NT2/D1 (cell line): ENCODE results near the gene LHFPL5.

ENCODE experiments used
- DNase-seq: peaks from one replicate; pipeline ENCODE4 v3.0.0-alpha.2; 2011; ENCODE audit warnings: low read depth, low spot score
- H3K27me3 ChIP-seq: 2 replicates; pipeline ENCODE4 v1.6.0; 2011; ENCODE audit warnings: mild to moderate bottlenecking; ENCODE audit not compliant: insufficient read length, insufficient read depth
- H3K36me3 ChIP-seq: 2 replicates; pipeline ENCODE4 v1.6.1; 2011; ENCODE audit warnings: mild to moderate bottlenecking, low read length, mixed read lengths; ENCODE audit not compliant: insufficient read depth, insufficient read length
- H3K4me1 ChIP-seq: 2 replicates; pipeline ENCODE4 v1.5.1; 2011; ENCODE audit not compliant: insufficient read depth, insufficient read length
- H3K4me3 ChIP-seq: 2 replicates; pipeline ENCODE4 v1.5.1; 2011; ENCODE audit warnings: low read depth; ENCODE audit not compliant: insufficient read length
- H3K9ac ChIP-seq: 2 replicates; pipeline ENCODE4 v1.6.0; 2011; ENCODE audit warnings: low read depth; ENCODE audit not compliant: insufficient read length
- H3K9me3 ChIP-seq: 2 replicates; pipeline ENCODE4 v1.5.1; 2011; ENCODE audit warnings: mild to moderate bottlenecking, low read length; ENCODE audit not compliant: insufficient read depth
- SUZ12 ChIP-seq: IDR thresholded peaks from 2 replicates; pipeline ENCODE4 v1.6.1; 2011; ENCODE audit not compliant: insufficient read length, insufficient read depth; ENCODE audit errors: extremely low read depth
- YY1 ChIP-seq: IDR thresholded peaks from 2 replicates; pipeline ENCODE4 v1.6.1; 2011; ENCODE audit not compliant: insufficient read length, insufficient read depth
- ZNF274 ChIP-seq: IDR thresholded peaks from 2 replicates; pipeline ENCODE4 v1.6.1; 2011; ENCODE audit warnings: mild to moderate bottlenecking, low read depth, low read length

The LHFPL5 gene

DNA sequence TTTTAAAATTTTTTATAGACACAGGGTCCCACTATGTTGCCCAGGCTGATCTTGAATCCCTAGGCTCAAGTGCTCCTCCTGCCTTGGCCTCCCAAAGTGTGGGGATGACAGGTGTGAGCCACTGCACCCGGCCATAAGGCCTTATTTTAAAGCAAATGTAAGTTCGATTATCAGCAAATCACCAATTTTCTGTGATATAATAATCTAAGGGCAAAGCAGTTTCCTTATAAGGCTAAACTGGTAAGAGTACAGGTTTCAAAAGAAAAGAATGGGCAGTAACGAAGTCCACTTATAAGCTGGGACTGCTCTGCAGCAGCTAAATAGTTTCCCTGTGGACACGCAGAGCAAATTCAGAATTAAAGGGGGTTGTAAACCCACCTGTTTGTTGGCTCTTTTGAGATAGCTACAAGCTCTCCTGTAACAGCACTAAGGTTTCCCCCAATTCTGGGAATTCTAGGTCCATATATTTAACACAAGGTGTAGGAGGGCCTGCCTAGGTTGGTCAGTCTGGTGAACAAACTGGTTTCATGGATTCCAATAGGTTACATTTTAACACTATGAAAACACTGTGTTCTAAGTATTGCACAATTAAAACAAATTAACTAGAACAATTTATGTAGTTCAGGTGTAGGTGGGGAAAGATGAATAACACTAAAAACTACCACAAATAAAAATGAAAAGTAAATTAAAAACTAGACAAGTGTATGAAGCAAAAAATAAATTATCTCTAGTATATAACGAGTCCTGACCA lies 26.3 kb downstream of the LHFPL5 start:
- no peak for DNase-seq
- Histone ChIP-seq H3K27me3 (no peaks in the 10 kb centered on the region), H3K4me1 (no peaks in the 10 kb centered on the region), H3K9ac (no peak overlapping the region), H3K4me3 (no peak overlapping the region), H3K9me3 (no peaks in the 10 kb centered on the region), H3K36me3 (peaks cover 36% of the 10 kb centered on the region)
- TF ChIP-seq ZNF274 (no peak), YY1 (no peak), SUZ12 (no peak)

DNA sequence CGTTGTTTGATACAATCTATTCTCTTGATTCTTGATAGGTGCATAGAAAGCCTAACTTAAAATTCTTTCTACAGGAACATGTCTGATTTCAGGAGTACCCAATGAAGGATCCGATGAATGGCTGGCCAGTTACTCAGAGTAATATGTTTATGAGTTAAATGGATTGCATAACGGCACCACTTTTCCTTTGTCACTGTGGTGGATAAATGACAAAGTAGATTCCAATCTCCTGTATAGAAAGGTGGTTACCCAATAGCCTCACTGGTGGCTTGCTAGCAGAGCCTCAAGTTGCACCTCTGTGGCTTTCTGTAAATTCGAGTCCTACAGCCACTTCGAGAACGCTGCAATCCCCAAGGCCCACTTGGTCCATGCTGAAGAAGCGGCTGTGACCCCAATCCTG lies 28.4 kb downstream of the LHFPL5 start:
- DNase-seq, result no peak
- Histone ChIP-seq H3K4me1 (no peaks in the 10 kb centered on the region), H3K36me3 (peaks cover 44% of the 10 kb centered on the region), H3K4me3 (no peak overlapping the region), H3K9ac (no peak overlapping the region), H3K9me3 (no peaks in the 10 kb centered on the region), H3K27me3 (no peaks in the 10 kb centered on the region)
- TF ChIP-seq SUZ12 (no peak), ZNF274 (no peak), YY1 (no peak)

DNA sequence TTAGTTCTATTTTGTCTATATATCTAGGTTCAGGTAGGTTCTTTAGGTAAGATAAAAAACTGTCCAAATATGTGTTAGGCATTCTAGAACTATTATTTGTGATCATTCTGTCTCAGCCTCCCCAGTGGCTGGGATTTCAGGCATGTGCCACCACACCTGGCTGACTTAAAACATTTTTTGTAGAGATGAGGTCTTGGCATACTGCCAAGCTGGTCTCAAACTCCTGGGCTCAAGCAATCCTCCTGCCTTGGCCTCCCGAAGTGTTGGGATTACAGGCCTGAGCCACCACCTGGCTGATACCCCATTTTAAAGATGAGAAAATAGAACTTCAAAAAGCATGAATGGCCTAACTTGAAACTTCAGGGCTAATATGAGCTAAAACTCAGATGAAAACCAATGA lies 33.9 kb downstream of the LHFPL5 start:
- Histone ChIP-seq H3K9me3 (no peaks in the 10 kb centered on the region), H3K4me3 (no peak overlapping the region), H3K27me3 (no peaks in the 10 kb centered on the region), H3K9ac (no peak overlapping the region), H3K4me1 (no peaks in the 10 kb centered on the region), H3K36me3 (peaks cover 56% of the 10 kb centered on the region)
- no peak for TF ChIP-seq ZNF274
- TF ChIP-seq YY1, result no peak
- no peak for TF ChIP-seq SUZ12
- DNase-seq, result no peak

- no peak overlapping the region for H3K9ac ChIP-seq
- no peaks in the 10 kb centered on the region for H3K27me3 ChIP-seq
- H3K9me3 ChIP-seq, result no peaks in the 10 kb centered on the region
- H3K4me3 ChIP-seq, result no peak overlapping the region
- no peak for DNase-seq
- TF ChIP-seq YY1, result no peak
- no peak for TF ChIP-seq ZNF274
- TF ChIP-seq SUZ12, result no peak
- H3K4me1 ChIP-seq, result no peaks in the 10 kb centered on the region
- peaks cover 49% of the 10 kb centered on the region for H3K36me3 ChIP-seq
These were observed 37.2 kb downstream of the LHFPL5 start for GRCh38 chr6:35842381-35842780.

- Histone ChIP-seq H3K9me3 (no peaks in the 10 kb centered on the region), H3K27me3 (no peaks in the 10 kb centered on the region), H3K4me1 (no peaks in the 10 kb centered on the region), H3K9ac (no peak overlapping the region), H3K4me3 (no peak overlapping the region), H3K36me3 (peaks cover 52% of the 10 kb centered on the region)
- no peak for TF ChIP-seq ZNF274
- no peak for TF ChIP-seq SUZ12
- TF ChIP-seq YY1, result no peak
- no peak for DNase-seq
These were observed 39.1 kb downstream of the LHFPL5 start for GRCh38 chr6:35844290-35844689.

- no peaks in the 10 kb centered on the region for H3K27me3 ChIP-seq
- no peaks in the 10 kb centered on the region for H3K4me1 ChIP-seq
- no peak for TF ChIP-seq ZNF274
- TF ChIP-seq SUZ12, result no peak
- no peak for TF ChIP-seq YY1
- peaks cover 65% of the 10 kb centered on the region for H3K36me3 ChIP-seq
- H3K9ac ChIP-seq, result no peak overlapping the region
- DNase-seq, result no peak
- H3K4me3 ChIP-seq, result no peak overlapping the region
- H3K9me3 ChIP-seq, result no peaks in the 10 kb centered on the region
These were observed 45.1 kb downstream of the LHFPL5 start for GRCh38 chr6:35850208-35850607.

DNA sequence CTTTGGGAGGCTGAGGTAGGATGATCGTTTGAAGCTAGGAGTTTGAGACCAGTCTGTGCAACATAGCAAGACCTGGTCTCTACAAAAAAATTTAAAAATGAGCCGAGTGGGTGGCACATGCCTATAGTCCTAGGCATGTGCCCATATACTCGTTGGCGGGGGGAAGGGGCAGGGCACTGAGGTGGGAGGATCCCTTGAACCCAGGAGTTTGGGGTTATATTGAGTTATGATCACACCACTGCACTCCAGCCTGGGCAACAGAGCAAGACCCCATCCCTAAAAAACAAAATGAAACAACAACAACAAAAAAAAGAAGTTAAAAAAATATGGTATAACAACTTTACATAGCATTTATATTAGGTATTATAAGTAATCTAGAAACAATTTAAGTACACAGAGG lies 47.8 kb downstream of the LHFPL5 start:
- no peak for TF ChIP-seq ZNF274
- peaks cover 64% of the 10 kb centered on the region for H3K36me3 ChIP-seq
- H3K9me3 ChIP-seq, result no peaks in the 10 kb centered on the region

DNA sequence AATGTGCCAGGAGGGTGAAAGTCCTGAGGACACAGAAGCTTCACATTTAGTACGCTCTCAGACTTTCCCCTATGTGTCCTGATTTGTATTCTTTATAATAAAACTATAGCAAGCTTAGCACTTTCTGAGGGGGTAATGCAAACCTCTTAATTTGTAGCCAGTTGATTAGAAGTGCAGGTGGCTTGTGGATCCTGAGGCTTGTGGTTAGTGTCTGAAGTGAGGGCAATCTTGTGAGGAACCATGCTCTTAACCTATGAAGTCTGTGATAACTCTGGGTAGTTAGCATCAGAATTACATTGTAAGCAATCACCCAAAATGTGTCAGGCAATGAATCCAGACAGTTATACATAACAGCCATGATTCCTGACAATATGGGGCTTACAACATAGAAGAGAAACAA lies 51.1 kb downstream of the LHFPL5 start:
- Histone ChIP-seq H3K9ac (no peak overlapping the region), H3K4me1 (no peaks in the 10 kb centered on the region), H3K4me3 (no peak overlapping the region), H3K9me3 (no peaks in the 10 kb centered on the region), H3K27me3 (no peaks in the 10 kb centered on the region), H3K36me3 (peaks cover 63% of the 10 kb centered on the region)
- no peak for DNase-seq
- TF ChIP-seq SUZ12 (no peak), ZNF274 (no peak), YY1 (no peak)

More for the DNA sequence above, 47.8 kb downstream of the LHFPL5 start:
- Histone ChIP-seq H3K4me1 (no peaks in the 10 kb centered on the region), H3K4me3 (no peak overlapping the region), H3K9ac (no peak overlapping the region), H3K27me3 (no peaks in the 10 kb centered on the region)
- no peak for DNase-seq
